Aorta (tissue), 4 donors: ENCODE results near the gene PRR5L. TPM values are rescaled to one million over a fixed set of nuclear protein-coding genes. Genes with fewer than 3 reads are reported as not detected.

Source experiments
- polyA plus RNA-seq, 2 donors: library from polyadenylated mRNA; stranded (reverse); fragments of 200-250 nt; gene quantifications; one replicate each; pipeline ENCODE4 v1.2.3, GENCODE V29; 2013
- total RNA-seq, 2 donors: library from RNA; stranded (reverse); fragmentation: NEBNext Ultra II Directional; extraction: Animal tissue kit (Norgen Biotek cat#: 25700); gene quantifications; one replicate each; pipeline ENCODE4 v1.2.1, GENCODE V29; 2021
- donor health status: healthy with polysubstance abuse.
- donor health status: Bipolar disorder and iron deficiency.
- donor health status: DM: no; HTN: no; CAD: no.
- donor health status: DM: yes; HTN: yes; CAD: no.

The PRR5L gene
- total and polyA plus RNA-seq, 4 donors = 3.3 to 15.3 (median 5.4) TPM

Other genes starting within 250 kb of the PRR5L start
- gene COMMD9, start 6.9 kb upstream of the PRR5L start, total RNA-seq = 10 to 100 TPM; 30.2 to 37.5 TPM
- gene COMMD9, start 6.9 kb upstream of the PRR5L start, polyA plus RNA-seq = 10 to 100 TPM; 23.6 to 28.9 TPM
- gene TRAF6, start 214.0 kb downstream of the PRR5L start, total RNA-seq = 10 to 100 TPM; 18.7 to 22.5 TPM
- 1 to 10 TPM; 4.4 to 5.7 TPM for gene TRAF6, start 214.0 kb downstream of the PRR5L start, polyA plus RNA-seq